ENCODE data around the gene PARP12.
A peak's percentile ranks its signal among the peaks of the same experiment; 100 is the strongest.

PARP12 gene

GRCh38 chr7:140059273-140060242, 3.2 kb downstream of the PARP12 start:
- peak in 1 of 4 experiments; percentile 17 for DNase-seq

DNA sequence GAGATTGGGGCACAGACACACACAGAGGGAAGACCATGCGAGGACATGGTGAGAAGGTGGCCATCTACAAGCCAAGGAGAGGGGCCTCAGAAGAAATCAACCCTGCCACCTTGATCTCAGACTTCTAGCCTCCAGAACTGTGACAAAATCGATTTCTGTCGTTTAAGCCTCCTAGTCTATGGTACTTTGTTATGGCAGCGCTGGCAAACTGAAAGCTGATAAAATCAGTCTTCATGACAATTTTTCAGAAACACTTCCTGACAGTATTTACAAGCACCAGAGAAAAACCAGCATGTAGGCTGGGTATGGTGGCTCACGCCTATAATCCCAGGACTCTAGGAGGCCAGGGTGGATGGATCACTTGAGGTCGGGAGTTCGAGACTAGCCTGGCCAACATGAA, 4.2 kb downstream of the PARP12 start:
- no peak for DNase-seq

DNA sequence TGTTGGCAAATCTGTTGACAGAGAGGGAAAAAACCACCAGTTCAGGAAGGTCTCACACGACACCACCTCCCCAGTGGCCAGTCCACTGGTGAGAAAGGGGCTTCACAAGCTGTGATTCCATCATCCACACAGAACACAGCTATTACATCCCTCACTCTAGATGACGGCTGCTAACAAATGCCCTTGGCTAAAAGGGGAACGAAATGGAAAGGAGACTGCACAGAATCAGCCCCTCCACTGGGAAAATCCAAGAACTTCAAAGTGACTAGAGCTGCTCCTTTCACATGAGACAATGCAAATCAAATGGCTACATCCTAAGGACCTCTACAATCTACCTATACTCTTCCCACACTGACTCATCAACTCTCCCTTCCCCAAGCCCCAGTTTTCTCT, 5.6 kb downstream of the PARP12 start:
- no peak for DNase-seq

- DNase-seq: no peak
Measured at GRCh38 chr7:140056431-140057142, 6.2 kb downstream of the PARP12 start.

DNA sequence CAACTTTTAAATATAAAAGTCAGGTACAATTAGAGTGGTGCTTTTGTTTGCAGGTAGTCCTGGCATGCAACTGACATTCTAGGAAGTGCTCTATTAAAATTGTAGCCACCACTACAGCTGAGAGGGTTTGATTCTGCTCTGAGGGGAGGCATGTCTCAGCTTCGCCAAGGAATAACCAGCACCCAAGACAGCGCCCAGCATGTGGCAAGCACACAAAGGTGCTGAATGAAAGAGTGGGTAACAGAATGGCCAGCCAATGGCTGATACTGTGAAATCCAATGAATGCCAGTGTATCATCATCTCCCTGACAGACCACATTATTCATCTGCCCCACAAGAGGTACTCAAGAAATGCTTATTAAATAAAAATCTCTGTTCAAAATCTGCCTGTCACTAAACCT, 6.9 kb downstream of the PARP12 start:
- no peak for DNase-seq

GRCh38 chr7:140054751-140055150, 8.0 kb downstream of the PARP12 start:
- DNase-seq: no peak

- no peak for DNase-seq
Measured at GRCh38 chr7:140053812-140054539, 8.8 kb downstream of the PARP12 start.

DNA sequence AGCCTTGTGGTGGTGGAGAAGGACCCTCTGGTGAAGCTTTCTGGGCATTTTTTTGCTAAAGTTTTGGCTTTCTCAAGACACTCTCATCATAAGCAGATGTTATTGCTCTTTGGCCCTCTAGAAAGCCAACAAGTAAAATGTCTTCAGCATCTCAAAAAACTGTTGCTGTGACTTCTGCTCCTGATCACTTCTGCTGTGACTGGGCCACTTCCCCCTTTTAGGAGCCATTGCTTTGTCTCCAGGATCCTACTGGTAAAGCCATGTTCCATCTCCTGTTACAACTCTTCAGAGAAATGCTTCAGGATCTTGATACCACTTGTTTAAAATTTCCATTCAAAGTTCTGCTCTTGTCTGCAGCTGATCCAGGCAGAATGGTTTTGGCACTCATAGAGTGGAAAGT, 10.9 kb downstream of the PARP12 start:
- no peak for DNase-seq

- no peak for DNase-seq
Measured at GRCh38 chr7:140050100-140050499, 12.7 kb downstream of the PARP12 start.

- no peak for DNase-seq
Measured at GRCh38 chr7:140049339-140050024, 13.3 kb downstream of the PARP12 start.

DNA sequence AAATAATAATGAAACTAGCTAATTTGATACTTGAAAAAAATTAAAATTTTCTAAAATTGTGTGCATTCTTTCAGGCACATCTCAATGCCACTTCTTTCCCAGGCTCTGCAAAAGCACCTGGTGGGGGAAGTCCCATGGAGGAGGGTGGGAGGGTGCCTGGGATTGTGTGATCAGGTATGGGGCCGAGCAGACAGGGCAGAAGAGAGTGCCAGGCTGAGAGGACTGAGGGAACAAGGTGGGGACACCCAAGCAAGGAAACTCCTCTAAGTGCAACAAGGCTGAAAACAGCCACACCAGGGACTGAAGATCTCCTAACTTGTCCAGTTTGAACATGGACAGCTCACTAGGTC, 13.8 kb downstream of the PARP12 start:
- DNase-seq: no peak

GRCh38 chr7:140048138-140048537, 14.6 kb downstream of the PARP12 start:
- DNase-seq: no peak

DNA sequence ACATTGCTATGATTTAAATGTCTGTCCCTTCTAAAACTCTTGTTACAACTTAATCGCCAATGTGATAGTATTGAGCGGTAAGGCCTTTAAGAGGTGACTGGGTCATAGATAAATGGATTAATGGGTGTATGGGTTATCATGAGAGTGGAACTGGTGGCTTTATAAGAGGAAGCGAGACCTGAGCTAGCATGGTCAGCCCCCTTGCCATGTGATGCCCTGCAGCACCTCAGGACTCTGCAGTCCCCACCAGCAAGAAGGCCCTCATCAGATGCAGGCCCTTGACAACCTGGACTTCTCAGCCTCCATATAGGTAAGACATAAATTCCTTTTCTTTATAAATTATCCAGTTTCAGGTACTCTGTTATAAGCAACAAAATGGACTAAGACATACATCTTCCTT, 15.6 kb downstream of the PARP12 start:
- DNase-seq: no peak

GRCh38 chr7:140045697-140046096, 17.1 kb downstream of the PARP12 start:
- DNase-seq: no peak

- DNase-seq: no peak
Measured at GRCh38 chr7:140044251-140044650, 18.5 kb downstream of the PARP12 start.

DNA sequence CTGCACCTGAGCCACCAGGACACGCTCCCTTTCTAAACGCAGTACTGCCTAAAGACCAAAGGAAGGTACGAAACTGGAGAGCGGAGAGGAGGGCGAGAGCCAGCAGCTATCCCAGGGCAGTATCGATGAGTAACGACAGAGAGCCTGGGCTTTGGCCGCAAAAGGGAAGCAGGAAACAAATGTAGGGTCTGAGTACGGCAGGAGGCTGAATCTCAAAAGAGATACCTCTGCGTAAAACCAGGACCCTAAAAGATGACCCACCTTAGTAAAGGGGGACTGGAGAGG, 20.4 kb downstream of the PARP12 start:
- DNase-seq: no peak

GRCh38 chr7:140041659-140042385, 20.9 kb downstream of the PARP12 start:
- DNase-seq: no peak

DNA sequence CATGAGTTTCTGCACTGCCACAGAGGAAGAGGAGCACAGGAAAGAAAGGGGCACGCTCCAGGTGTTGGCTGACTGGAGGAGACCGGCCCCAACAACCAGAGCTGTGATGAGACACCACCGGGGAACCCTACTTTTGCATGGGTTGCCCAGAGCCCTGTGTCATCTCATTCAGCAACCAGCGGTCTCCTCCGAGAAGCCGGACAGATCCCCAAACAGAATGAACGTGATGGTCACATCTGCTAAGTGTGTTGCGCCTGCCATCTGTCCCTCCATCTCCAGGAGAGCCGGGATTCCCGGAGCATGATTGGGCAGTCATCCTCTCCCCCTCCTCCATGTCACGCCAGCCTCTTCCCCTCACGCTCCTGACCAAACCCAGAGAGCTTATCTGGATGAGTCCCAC, 22.9 kb downstream of the PARP12 start:
- DNase-seq: no peak

DNA sequence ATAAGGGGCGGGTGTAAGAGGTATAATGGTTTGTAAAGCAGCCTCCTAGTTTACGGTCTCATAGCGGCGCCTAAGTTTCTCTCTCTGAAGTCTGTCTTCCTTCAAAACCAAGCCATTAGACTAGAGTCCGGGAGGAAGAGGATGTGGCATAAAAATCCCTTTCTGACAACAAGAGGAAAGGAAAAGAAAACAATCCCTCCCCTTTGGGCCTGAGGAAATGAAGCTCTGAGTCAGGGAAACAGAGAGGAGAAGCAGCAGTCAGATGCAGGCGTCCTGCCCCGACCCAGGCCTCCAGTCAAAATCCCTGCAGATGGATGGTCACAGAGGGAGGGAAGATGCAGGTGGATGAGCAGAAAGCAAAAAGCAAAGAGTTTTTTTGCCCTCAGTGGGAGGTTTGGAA, 23.7 kb downstream of the PARP12 start:
- no peak for DNase-seq

GRCh38 chr7:140036224-140036962, 26.4 kb downstream of the PARP12 start:
- DNase-seq: no peak

- no peak for DNase-seq
Measured at GRCh38 chr7:140035400-140036223, 27.1 kb downstream of the PARP12 start.
